A673 (cell line): ENCODE measurements around the gene KLF11.

Source experiments
- CTCF ChIP-seq: fragments of 300-800, 200-600 bp; sonication (generic); conservative IDR thresholded peaks from 2 replicates; pipeline ENCODE4 v1.5.1; 2017; ENCODE audit warnings: low read depth, mild to moderate bottlenecking, antibody characterized with exemption, low read length, moderate library complexity, mixed read lengths
- EZH2 ChIP-seq: fragments of 200-600 bp; sonication (generic); IDR thresholded peaks from 2 replicates; pipeline ENCODE4 v1.6.1; 2017; ENCODE audit warnings: borderline replicate concordance, low read depth, mild to moderate bottlenecking, mixed read lengths, antibody characterized with exemption, low read length; ENCODE audit not compliant: poor library complexity, severe bottlenecking

GRCh38 chr2:10016802-10017258 is 26.5 kb upstream of the KLF11 start:
- no peak for TF ChIP-seq CTCF
- no peak for TF ChIP-seq EZH2
